Stimulated activated CD4-positive, alpha-beta T cell treated with anti-CD3 and anti-CD28 coated beads, Interleukin-2, amount 100 ng/mL, for 4 hours (primary cell): ENCODE measurements around the gene SLC44A1.

Experiments used
- DNase-seq: peaks from one replicate; pipeline ENCODE4 v3.0.0-alpha.2; 2020; ENCODE audit warnings: low read depth

The SLC44A1 gene

DNA sequence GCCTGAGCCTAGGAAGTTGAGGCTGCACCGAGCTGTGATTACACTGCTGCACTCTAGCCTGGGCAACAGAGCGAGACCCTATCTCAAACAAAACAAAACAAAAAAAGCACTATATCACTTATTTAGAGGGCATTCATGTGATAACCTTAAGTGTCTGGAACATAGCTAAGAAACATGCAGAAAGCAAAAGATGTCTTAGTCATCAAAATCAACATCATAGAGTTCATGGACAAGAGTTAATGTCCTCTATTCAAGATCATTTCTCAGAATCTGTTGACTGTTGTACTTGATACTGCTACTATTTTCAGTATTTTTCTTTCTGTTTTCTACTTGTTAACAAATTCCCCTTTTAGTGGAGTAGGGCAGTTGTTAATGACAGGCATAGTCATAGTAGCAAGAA lies 228.8 kb downstream of the SLC44A1 start:
- no peak for DNase-seq

DNA sequence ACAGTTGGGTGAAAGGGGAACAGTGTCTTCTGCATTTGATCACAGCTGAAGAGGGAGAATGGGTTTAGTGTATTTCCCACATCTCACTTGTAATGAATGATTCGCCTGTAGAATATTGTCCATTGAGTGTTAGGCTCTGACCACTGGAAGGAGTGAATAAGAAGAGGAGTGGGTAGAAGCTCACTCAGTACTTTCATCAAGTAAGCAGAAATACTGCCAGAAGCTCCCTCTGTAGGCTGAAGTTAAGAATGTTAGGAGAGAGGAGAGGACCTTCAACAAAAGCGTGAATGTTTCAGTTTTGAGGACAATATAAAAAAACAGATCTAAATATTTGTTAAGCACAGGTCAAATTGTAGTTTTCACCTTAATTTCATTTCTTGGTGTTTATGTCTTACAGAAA lies 230.9 kb downstream of the SLC44A1 start:
- DNase-seq: no peak

DNA sequence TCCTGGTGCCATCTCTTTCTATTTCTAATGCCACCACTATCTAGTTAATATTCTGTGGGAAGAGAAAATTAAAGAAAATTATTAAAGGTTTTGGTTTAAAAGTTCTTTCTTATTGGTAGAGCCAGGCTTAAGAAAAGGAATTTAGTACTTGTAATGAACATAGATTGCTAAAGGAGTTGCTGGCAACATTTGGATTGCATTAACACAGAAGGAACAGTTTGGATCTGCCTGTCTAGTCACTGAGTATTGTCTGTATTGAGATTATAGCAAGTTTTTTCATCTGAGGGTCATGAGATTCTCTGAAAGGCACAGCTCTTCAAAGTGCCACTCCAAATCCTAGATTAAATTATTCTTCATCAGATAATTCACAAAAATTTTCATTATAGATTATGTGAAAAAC lies 235.4 kb downstream of the SLC44A1 start:
- no peak for DNase-seq

DNA sequence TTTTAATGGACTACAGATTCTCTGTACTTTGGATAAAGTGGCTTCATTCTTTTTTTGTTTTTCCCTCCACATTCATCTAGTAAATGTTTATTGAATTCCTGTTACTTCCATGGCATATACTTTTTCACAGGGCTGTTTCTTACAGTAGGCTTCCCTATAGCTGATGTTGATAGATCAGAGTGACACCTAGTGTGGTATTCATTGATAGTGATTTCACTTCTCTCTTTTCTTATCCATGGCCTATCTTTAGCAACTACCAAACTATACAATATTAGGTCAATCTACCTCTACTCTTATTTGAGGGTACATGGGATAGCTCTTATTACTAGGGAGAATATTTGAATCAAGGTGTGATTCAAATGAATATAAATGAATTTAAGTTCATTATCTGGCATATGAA lies 239.2 kb downstream of the SLC44A1 start:
- DNase-seq: no peak

DNA sequence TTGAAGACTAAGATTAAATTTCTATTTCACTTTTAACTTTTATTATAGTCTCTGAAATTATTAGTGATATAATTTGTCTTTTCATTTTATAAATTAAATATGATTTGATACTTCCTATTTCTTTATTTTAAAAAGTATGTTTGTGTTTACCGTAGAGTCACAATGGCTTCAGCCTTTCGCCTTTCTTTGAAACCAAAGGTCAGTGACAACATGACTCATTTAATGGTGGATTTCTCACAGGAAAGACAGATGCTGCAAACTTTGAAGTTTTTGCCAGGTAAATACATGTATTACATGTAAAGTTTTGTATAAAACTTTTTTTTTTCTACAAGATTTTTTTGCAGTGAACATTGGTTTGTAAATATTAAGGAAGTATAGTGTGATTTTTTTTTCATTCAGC lies 239.8 kb downstream of the SLC44A1 start:
- no peak for DNase-seq

DNA sequence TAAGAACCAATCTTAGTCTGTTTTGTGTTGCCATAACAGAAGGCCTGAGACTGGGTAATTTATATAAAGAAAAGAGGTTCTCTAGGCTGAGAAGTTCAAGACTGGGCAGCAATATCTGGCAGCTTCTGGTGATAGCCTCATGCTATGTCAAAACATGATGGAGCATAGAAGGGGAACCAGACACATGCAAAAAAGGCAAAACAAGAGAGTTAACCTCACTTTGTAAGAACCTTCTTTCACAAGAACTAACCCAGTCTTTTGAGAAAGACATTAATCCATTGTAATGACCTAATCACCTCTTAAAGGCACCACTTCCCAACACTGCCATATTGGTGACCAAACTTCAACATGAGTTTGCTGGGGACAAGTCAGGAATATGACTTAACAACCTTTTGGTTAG lies 240.7 kb downstream of the SLC44A1 start:
- DNase-seq: no peak
